DMS114 treated with DMSO at 0.1 percent for 48 hours (cell line): ENCODE measurements around the gene CEP131.
A peak's percentile ranks its signal among the peaks of the same experiment; 100 is the strongest.

Experiments used
- DNase-seq: peaks from one replicate; lab custom pipeline; 2025; ENCODE audit not compliant: unreplicated experiment; lab: John Stamatoyannopoulos, UW

CEP131 gene

GRCh38 chr17:81222906-81223761, at the start of gene CEP131:
TSS of gene CEP131 (minus strand) at chr17:81222965. CDS start at chr17:81220056, 2,909 bp downstream.
- peak; percentile 94 for DNase-seq

- no peak for DNase-seq
Observed at GRCh38 chr17:81271226-81271625, 48.5 kb upstream of the CEP131 start.

GRCh38 chr17:81270279-81270678, 47.5 kb upstream of the CEP131 start:
- DNase-seq: no peak

DNA sequence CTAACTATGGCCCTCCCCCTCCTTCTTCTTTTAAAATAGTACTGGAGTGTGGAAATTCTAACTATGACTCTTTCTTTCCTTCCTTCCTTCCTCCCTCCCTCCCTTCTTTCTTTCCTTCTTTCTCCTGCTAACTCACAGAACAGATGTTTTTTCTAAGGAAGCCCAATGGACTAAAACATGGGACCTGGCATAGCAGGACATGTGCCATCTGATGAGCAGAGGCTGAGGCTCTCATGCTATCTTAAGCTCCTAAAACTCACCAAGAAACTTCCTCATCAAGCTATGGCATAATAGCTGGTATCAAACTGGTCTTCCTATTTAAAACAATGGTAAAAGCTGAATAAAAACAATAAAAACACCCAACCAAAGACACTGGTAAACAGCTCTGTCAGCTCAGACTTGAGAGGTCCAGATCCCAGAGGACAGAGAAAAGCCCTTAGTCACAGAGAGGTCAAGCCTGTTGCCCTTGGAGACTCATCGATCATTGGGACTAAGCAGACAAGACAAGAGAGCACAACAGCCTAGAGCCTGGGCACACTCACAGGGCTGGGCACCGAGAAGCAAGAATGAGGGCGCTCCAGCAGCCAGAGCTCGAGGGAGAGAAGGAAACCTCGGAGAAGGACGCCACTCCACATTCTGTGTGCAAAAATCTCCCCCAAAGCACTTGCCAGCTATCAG, 44.8 kb upstream of the CEP131 start:
- DNase-seq: no peak

GRCh38 chr17:81265576-81265975, 42.8 kb upstream of the CEP131 start:
- no peak for DNase-seq

DNA sequence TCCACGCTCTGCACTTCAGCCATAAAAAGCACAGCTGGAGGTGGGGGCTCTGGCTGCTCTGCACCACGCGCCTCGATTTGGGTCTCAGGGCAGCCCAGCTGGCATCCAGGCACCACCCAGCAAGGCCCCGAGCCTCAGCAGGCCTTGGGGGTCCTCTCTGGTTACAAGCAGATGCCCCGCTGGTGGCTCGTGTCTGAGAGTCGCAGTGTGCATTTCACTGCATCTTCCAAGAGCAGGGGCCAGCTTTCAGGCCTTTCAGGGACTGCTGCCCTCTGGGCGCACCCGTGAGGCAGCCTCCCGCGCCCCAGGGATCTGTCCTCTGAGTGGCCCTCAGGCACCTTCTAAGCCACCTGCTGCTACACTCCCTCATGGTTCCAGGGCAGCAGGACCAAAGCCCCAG, 41.9 kb upstream of the CEP131 start:
- DNase-seq: no peak

GRCh38 chr17:81263371-81264181, 40.8 kb upstream of the CEP131 start:
- DNase-seq: no peak

DNA sequence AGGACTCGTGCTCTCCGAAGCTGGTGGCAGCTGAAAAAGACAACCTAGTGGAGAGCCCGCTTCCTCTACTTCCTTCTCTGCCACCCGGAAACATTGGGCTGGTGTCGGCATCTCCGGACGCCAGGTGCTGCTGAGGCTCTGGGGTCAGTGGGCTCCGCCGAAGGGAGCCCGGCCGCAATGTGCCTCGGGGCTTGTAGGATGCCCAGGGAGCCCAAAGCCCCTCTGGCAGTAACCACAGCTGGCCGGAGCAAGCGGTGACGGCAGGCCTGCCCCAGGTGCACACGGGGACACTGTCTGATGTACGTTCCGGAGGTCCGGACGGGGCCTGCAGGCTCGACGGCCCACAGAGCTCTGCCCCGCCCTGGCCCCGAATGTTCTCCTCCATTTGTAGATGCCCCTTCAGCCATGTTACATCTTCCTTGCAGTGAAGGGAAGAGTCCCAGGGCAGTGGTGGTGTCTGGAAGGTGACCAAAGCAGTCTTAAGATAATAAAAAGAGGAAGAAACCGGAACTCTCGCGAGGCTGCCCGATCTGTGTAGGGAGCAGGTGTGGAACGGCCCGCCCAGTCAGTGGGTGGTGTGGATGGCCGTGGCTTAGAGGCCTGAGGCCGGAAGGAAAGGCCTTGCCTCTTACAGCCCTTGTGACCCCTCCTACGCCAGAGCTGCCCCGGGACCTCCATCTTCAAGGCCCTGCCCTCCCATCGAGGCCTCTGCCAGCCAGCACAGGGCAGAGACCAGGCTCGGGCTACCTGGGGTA, 39.0 kb upstream of the CEP131 start:
- no peak for DNase-seq

DNA sequence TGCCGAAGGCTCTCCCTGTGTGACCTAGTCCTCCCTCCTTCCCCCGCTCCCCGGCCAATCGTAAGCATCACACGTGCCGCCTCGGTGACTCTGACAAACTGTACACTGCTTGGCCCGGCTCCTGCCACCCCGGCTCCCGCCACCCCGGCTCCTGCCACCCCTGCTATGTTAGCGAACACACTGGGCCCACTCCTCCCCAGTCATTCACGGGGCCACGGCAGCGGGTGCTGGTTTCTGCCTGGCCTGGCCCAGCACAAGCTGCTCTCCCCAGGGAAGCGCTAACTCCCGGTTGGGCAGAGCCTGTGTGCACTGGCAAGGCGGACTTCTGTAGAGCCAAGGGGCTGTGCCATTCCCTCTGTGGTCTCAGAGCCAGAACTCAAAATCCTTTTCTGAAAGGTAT, 38.3 kb upstream of the CEP131 start:
- DNase-seq: no peak

DNA sequence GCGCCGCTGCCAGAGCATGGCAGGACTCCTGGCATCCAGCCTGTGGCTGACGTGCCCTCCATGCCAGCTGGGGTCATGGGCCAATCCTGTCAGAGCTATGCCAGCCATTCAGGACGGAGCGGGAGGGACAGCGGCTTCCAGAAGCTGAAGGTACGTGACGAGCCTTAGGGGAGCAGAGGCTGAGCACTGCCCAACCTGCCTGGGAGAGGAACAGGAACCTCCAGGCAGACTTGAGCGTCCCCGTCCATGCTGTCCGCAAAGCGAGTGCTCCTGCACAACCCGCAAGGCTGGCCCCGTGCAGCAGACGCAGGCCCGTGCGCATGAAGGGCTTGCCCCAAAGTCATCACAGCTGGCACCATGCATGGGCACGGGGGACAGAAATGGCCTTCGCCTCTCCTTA, 37.9 kb upstream of the CEP131 start:
- no peak for DNase-seq

DNA sequence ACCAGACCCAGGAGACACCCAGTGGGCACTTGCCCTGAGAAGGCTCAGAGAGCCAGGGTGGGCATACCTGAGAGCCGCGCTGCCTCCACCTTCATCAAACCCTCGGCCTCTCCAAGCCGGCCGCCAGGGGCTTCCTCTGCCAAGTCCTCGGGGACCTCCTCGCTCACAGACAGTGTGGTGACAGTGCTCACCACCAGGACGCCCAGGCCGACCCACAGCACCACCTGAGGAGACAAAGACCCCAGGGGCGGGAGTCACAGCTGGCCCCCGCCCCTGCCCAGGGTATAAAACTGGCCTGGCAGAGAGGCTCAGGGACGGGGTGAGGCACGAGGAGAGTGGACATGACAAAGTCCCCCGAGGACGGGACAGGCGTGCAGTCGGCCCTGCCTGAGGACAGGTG, 37.4 kb upstream of the CEP131 start:
- no peak for DNase-seq

- no peak for DNase-seq
Observed at GRCh38 chr17:81259058-81259605, 36.4 kb upstream of the CEP131 start.

- DNase-seq: no peak
Observed at GRCh38 chr17:81258292-81258691, 35.5 kb upstream of the CEP131 start.

DNA sequence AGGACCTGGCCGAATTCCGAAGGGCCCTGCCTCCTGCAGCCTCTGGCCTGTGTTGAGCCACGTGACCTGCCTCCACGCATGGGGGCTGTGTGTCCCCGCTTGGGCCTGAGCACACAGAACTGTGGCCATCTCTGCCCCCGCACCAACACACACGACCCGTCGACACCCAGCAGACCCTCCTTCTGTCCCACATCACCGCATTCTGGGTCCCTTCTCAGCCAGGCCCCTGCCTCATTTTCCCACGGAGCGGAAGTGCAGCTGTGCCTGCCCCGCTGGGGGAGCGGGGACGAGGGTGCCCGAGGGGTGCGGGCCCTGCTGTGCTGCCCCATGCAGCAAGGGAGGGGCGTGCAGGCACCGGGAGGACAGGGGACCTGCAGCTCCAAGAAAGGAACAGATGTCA, 34.8 kb upstream of the CEP131 start:
- DNase-seq: no peak

DNA sequence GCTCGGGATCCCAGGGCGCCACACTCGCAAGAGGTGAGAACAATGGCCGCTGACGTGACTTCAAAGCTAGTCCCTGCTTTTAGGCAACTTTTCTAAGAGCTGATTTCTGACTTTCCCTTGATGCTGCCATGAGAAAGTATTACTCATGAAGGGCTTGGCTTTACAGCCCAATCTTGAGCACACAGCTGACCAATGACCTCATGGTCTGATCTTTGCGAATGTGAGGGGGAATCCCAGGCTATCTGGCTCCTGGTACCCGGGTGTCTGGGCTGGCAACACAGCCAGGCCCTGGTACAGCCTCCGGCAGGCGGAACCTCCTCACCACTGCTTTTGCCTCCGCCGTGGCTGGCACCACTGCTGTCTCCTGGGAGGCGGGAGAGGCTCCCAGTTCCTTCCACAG, 33.9 kb upstream of the CEP131 start:
- no peak for DNase-seq

DNA sequence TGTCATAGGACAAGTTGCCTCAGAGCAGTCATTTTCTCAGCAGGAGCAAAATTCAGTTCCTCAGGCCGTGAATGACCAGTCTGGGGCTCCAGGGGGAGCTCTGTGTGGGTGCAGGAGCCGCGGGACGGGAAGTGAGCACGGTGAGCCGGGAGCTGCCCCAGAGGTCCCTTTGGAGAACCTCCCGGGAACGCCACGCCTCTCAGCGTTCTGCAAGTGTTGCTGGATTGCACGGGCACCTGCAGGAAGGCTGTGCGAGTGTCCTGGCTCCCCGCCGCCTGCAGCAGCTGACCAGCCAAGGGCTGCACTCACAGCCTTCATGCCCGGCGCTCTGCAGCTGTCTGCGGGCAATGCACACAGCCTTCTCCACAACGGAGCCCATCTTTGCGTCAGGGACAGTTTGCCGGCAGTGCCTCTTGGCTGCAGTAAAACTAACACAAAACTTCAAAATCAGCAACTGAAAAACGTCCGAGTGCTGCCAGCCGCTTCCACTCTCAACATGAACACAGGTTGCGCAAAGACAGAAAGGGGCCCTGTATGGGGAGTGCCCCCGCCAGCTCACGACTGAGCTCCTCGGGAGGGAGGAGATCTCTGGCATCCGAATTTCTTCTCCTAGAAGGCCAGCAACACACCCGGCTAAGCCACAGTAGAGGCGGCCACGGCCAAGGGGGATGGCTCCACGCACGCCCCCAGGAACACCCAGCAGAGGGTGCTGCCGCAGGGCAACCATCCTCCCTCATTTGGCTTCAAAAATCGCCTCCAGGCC, 32.4 kb upstream of the CEP131 start:
- peak; percentile 23 for DNase-seq

- DNase-seq: peak; percentile 18
Observed at GRCh38 chr17:81253358-81254131, 30.8 kb upstream of the CEP131 start.

GRCh38 chr17:81252987-81253329, 30.2 kb upstream of the CEP131 start:
- no peak for DNase-seq

DNA sequence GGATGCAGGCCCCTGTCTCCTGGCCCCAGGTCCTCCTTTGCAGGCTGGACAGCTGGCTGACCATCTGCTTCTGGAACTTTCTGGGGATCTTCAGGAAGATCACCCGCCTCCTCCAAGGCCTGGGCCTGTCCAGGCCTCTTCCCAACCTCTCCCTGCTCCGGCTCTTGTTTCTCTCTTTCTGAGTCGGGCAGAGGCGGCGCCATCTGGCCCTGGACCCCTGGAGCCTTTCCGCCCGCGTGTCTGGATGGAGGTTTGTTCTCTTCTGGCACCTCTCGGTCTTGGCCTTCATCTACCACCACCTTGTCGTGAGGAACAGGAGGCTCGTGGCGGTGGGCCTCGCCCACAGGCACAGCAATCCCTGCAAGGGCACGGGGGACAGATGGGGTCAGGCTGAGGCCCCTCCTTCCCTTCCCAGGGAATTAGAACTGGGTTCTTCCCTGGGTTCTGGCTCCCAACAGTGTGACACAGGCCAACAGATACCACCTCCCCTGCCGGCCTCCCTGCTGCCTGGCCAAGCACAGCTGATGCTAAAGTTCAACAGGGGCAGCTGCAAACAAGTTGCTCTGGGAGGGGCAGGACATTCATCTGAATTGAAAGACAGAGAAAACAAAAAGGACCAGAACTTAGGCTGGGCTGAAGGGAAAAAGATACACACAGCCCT, 29.7 kb upstream of the CEP131 start:
- no peak for DNase-seq
